NCI-H460 (cell line): ENCODE measurements around the gene XRCC6. TPM values are rescaled to one million over a fixed set of nuclear protein-coding genes. Genes with fewer than 3 reads are reported as not detected.
"Not testable (repeated sequence)": the region's sequence is repeated elsewhere in the genome, so short reads cannot be mapped to it uniquely, and the experiment has no call there.

Experiments used
- DNase-seq: peaks from one replicate; pipeline ENCODE4 v3.0.0-alpha.2; 2016; ENCODE audit warnings: low read depth; ENCODE audit errors: extremely low read depth
- total RNA-seq: library from RNA; depleted of rRNA; stranded (reverse); fragments of >200 nt; shearing (Covaris generic); gene quantifications from 2 replicates; pipeline ENCODE4 v1.2.3, GENCODE V29; 2014

The XRCC6 gene
- total RNA-seq, 1 experiment from 2014 or later, result 336 TPM

GRCh38 chr22:41682033-41682807, 61.1 kb downstream of the XRCC6 start:
- no peak for DNase-seq

DNA sequence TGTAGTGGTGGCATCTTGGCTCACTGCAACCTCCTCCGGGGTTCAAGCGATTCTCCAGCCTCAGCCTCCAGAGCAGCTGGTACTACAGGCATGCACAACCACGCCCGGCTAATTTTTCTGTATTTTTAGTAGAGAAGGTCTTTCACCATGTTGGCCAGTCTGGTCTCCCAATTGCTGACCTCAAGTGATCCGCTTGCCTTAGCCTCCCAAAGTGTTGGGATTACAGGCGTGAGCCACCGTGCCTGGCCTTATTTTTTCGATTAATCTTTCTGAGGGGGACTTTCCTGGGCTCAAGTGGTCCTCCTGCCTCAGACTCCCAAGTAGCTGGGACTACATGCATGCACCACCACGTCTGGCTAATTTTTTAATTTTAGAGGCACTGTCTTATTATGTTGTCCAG, 62.0 kb downstream of the XRCC6 start:
- no peak for DNase-seq

GRCh38 chr22:41683616-41684015, 62.5 kb downstream of the XRCC6 start:
- DNase-seq, result no peak

- DNase-seq, result no peak
These were observed 63.1 kb downstream of the XRCC6 start for GRCh38 chr22:41684194-41684593.

DNA sequence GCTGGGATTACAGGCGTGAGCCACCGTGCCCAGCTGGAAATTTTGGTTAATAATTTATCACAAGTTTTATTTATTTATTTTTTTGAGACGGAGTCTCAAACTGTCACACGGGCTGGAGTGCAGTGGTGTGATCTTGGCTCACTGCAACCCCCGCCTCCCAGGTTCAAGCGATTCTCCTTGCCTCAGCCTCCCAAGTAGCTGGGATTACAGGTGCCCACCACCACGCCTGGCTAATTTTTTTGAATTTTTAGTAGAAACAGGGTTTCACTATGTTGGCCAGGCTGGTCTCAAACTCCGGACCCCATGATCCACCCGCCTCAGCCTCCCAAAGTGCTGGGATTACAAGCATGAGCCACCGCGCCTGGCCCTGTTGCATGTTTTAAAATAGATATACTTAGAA, 65.8 kb downstream of the XRCC6 start:
- not testable (repeated sequence) for DNase-seq

DNA sequence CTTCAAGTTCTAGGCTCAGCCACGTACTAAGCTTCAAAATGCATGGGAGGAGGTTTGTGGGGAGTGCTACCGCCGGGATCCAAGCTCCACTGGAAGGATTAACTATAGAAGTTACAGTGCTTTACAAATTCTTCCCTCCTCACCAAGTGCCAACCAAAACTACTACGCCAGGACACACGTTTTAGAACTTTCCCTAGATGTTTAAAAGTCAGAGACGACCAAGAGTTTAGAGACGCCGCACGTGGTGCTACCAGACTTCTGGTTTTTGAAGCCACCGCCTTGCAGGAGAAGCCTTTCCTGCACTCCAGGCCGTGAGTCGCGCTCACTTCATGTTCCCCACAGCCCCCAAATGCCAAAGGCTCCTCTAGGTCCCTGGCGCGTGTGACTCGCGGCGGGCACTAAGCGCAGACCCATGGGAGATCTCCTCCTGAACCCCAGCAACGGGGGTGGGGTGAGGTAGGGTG, 66.8 kb downstream of the XRCC6 start:
- no peak for DNase-seq

DNA sequence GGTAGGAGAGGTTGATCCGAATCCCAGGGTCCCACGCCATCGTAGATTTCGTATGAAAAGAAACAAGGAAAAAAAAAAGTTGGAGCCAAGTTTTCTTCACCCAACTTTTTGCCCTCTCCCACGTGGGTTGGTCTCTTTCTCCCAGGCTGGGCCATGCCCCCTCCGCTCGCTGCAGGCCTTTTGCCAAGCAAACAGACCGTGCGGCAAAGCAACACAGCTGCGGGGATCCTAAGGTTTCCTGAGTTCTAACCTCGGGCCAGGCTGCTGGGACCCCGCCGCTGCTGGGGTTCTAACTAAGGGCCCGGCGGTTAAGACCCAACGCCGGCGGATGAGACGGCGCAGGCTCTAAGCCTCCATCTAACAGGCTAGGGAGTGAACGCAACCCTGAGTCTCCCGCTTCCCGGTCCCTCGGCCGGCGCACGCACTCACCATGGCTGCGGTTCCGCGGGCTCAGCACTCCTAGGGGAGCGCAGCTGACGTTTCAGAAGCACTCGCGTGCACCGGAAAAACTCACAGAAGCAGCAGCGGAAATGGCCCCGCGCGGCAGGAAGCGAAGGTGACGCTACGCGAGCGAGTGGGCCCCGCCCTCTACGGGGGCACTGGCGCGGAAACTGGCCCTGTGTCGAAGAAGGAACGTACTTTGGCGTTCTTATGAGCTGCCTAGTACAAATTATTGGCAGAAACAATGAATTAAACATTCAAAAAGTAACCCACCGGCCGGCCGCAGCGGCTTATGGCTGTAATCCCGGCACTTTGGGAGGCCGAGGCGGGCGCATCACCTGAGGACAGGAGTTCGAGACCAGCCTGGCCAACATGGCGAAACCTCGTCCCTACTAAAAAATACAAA, 67.5 kb downstream of the XRCC6 start, which contains the start of gene SNU13:
Gene SNU13, minus strand, starts transcription at position 503 of the 847 bp plus-strand sequence. Its CDS starts 71 bp downstream, at position 432.
- DNase-seq, result peak; percentile 81

- DNase-seq, result no peak
These were observed 69.4 kb downstream of the XRCC6 start for GRCh38 chr22:41690476-41690875.

DNA sequence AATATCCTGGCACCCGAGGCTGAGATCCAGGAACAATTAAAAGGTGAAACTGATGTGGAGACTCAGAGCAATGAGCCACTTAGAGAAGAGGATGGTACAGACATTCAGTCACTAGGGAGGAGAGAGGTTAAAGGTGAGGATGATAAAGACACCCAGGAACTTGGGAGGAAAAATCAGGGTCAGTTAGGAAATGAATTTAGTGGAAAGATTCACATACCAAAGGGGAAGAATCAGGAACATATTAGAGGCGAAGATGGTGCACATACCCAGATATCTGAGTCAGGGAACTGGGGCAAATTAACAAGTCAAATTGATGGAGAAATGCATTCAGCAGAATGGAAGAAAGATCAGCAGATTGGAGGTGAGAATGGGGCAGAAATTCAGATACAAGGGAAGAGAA, 74.1 kb downstream of the XRCC6 start:
- DNase-seq, result no peak

DNA sequence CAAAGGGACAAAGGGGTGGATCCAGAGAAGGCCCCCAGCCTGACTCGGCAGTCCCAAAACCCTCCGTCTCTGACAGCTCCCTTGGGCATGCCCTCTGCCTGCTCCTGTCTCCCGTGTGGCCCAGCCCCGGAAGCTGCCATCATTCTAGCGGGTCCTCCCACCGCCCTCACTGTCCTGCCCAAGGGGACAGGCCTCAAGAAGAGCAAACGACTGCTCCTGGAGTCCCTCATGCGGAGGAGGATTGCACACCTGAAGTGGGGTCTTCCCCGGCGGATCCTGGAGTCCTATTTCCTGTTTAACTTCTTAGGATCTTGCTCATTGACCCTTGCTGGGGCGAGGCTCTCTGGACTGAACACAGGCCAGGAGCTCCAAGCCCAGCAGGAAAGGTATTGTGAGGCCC, 75.6 kb downstream of the XRCC6 start:
- DNase-seq, result no peak

DNA sequence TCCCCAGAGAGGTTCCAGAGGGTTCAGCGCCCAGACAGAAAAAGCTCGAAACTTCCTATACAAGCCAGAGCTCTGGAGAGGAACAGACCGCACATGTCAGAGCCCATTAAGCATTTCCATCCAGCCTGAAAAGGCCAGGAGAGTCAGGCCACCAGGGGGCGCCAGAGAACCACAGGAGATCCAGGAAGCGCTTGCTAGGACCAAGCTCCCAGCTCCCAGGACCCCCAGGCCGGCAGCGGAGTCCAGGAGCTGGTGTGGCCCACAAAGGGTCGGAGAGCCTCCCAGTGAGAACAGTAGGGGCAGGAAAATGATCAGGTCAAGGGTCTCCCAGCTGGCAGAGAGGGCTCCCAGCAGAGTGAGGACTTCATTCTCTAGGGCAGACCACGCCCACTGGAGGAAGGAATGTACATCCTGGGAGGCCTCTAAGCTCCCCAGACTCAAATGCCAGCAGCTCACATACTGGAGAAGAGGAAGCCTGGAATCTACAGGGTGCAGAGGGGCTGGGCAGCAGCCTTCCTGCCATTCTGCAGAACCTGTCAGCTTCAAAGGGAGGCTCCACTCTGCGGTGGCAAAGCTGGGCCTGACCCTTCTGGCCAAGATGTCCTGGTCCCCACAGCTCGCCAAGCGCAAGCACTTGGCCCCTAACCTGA, 76.2 kb downstream of the XRCC6 start:
- DNase-seq, result peak; percentile 75

- DNase-seq, result no peak
These were observed 78.4 kb downstream of the XRCC6 start, which contains the start of gene MEI1 for GRCh38 chr22:41699264-41700107. TSS of gene MEI1 (plus strand) at chr22:41699503. CDS start at chr22:41699539, 36 bp downstream.

DNA sequence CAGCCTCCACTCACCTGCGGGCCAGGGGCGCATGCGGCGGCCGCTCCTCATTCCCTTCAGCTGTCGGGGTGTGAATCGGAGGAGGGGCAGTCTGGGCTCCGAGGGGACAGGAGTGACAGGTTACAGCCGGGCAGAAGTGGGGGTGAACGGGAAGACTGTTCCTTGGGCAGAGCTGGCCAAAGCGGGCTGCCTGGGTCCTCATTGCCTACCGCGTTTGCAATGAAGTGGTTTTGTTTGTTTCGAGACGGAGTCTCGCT, 78.9 kb downstream of the XRCC6 start:
- no peak for DNase-seq

GRCh38 chr22:41702763-41703162, 81.7 kb downstream of the XRCC6 start:
- no peak for DNase-seq

- no peak for DNase-seq
These were observed 88.2 kb downstream of the XRCC6 start for GRCh38 chr22:41709341-41709740.

DNA sequence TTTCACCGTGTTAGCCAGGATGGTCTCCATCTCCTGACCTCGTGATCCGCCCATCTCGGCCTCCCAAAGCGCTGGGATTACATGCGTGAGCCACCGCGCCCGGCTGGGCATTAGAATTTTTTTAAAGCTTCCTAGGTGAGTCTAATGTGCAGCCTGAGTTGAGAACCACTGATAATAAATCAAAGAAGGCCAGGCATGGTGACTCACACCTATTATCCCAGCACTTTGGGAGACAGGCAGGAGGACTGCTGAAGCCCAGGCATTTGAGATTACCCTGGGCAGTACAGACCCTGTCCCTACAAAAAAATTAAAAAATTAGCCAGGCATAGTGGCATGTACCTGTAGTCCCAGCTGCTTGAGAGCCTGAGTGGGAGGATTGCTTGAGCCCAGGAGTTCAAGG, 91.9 kb downstream of the XRCC6 start:
- no peak for DNase-seq
